RPMI8226 (cell line): ENCODE data around the gene PLLP.
A peak's percentile ranks its signal among the peaks of the same experiment; 100 is the strongest.

Experiments used
- DNase-seq: peaks from one replicate; pipeline ENCODE4 v3.0.0-alpha.2; 2015

PLLP gene, protein sequence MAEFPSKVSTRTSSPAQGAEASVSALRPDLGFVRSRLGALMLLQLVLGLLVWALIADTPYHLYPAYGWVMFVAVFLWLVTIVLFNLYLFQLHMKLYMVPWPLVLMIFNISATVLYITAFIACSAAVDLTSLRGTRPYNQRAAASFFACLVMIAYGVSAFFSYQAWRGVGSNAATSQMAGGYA

DNA sequence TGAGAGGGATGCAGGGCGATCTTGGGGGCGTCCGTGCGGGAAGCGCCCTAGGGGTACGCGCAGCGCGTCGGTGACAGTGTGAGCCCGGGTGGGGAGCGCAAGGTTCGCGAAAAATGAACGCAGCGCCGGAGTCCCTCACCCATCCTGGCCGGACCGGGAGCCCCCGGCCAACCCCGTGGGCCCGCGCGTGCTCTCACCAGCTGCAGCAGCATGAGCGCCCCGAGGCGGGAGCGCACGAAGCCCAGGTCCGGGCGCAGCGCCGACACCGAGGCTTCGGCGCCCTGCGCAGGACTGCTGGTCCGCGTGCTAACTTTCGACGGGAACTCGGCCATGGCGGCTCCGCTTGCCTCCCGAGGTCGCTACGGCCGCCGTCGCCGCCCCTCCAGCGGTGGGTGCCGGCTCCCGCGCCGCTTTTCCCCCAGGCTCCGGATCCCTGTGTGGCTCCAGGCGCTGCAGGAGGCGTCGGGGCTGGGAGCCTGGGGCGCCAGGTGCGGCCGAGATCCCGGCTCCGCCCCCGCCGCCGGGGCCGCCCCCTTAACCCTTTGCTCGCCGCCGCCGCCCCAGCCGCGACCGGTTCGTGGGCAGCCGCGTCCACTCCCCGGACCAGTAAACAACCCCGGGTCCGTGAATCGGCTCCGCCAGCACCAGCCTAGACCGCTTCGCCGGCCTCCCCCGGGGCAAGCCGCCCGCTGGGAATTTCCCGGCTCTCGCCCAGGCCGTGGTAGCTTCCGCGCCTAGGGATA is at the start of gene PLLP:
Gene PLLP (minus strand): TSS at position 464 of the 743 bp plus-strand sequence. CDS start 132 bp downstream, at position 332.
- DNase-seq = peak; percentile 43

DNA sequence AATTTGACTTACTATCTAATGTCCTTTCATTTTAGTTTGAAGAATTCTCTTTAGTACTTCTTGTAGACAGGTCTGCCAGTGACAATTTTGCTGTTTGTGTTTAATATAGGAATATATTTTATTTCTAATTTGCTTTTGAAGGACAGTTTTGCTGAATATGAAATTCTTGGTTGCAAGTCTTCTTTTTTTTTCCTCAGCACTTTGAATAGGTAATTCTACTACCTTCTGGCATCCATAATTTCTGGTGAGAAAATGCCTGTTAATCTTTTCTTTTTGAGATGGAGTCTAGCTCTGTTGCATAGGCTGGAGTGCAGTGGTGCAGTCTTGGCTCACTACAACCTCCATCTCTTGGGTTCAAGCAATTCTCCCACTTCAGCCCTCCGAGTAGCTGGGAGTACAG is 48.9 kb upstream of the PLLP start:
- no peak for DNase-seq

DNA sequence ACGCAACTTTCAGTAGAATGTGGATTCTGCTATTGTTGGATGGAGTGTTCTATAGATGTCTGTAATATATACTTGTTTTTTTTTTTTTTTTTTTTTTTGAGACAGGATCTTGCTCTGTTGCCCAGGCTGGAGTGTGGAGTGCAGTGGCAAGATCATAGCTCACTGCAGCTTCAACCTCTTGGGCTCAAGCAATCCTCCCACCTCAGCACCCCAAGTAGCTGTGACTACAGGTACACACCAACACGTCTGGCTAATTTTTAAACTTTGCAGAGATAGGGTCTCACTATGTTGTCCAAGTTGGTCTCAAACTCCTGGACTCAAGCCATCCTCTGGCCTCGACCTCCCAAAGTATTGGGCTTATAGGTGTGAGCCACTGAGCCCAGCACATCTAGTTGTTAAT is 46.9 kb upstream of the PLLP start:
- no peak for DNase-seq

DNA sequence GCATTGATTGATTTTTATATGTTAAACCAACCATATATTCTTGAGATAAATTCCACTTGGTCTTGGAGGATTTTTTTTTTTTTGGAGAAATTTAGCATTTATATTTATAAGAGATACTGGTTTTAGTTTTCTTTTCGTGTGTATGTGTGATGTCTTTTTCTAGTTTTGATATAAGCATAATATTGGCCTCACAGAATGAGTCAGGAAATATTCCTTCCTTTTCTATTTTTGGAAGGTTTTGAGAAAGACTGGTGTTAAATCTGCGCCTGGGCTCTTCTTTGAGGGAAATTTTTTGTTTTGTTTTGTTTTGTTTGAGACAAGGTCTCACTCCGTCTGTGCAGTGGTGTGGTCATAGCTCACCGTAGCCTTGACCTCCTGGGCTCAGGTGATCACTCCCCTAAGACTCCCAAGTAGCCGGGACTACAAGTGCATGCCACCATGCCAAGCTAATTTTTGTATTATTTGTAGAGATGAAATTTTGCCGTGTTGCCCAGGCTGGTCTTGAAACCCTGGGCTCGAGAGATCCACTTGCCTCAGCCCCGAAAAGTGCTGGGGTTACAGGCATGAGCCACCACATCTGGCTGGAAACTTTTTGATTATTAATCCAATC is 45.4 kb upstream of the PLLP start:
- no peak for DNase-seq

DNA sequence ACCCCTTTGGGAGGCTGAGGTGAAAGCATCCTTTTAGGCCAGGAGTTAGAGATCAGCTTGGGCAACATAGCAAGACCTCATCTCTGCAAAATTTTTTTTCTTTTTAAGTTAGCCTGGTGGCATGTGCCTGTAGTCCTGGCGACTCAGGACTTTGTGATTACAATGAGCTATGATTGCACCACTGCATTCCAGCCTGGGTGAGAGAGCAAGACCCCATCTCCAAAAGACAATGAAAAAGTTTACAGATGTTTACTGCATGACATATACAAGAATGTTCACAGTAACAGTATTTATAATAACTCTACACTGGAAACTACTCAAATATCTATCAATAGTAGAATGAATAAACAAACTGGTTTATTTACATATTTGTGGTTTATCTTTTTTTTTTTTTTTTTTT is 41.0 kb upstream of the PLLP start:
- no peak for DNase-seq

DNA sequence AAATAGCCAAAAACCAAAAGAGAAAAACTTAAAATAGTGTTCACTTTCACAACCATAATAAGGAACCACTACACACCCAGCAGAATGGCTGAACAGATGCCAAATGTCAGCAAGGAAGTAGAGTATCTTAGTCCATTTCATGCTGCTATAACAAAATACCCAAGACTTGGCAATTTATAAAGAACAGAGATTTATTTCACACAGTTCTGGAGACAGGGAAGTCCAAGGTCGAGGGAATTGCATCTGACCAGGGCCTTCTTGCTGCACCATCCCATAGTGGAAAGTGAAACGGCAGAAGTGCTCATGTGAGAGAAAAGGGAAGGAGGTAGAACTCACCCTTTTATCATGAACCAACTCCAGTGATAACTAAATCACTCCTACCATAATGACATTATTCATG is 40.3 kb upstream of the PLLP start:
- DNase-seq = peak; percentile 56

DNA sequence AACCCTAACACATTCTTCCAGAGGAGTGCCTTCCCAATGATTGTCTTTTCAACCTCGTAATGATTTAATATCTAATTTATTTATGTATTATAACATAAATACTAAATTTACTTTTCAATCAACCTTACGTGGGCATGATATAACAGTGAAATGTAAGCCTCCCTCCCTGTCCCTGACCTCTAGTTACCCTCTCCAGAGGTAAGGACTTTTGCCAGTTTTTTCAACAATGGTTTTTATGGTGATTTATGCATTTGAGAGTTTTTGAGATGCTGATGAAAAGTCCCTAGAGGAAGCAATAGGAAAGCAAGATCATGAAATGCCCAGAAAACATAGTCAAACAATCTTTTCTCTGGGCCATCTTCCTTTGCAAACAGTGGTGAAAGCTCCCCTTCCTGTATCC is 35.2 kb upstream of the PLLP start:
- no peak for DNase-seq

DNA sequence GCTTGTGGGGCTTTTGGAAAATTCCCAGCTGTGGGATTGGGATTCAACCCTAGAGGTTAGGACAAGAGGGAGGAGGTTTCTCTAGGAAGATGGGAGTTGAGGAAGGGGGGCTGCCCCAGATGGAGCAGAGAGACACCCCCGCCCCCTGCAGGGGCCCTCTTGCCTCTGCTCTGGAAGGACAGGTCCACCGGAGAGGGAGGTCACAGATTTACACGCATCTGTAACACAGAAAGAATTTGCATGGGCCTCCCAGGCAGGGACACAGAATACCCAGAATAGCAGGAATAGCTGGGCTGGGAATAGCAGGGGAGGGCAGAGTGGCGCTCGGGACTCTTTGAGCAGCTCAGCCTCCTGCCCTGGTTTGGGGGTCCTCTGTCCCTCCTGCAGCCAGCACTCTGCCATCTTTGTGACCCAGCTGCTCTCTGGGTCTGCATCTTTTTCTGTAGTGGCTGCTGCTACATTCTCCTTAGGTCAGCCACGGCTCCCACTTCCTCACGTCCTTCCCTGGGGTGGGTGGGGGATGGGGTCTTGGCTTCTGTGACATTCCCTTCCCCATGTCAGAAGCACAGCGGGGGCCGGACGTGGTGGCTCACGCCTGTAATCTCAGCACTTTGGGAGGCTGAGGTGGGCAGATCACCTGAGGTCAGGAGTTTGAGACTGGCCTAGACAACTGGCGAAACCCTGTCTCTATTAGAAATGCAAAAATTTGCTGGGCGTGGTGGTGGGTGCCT is 33.9 kb upstream of the PLLP start:
- DNase-seq = no peak

DNA sequence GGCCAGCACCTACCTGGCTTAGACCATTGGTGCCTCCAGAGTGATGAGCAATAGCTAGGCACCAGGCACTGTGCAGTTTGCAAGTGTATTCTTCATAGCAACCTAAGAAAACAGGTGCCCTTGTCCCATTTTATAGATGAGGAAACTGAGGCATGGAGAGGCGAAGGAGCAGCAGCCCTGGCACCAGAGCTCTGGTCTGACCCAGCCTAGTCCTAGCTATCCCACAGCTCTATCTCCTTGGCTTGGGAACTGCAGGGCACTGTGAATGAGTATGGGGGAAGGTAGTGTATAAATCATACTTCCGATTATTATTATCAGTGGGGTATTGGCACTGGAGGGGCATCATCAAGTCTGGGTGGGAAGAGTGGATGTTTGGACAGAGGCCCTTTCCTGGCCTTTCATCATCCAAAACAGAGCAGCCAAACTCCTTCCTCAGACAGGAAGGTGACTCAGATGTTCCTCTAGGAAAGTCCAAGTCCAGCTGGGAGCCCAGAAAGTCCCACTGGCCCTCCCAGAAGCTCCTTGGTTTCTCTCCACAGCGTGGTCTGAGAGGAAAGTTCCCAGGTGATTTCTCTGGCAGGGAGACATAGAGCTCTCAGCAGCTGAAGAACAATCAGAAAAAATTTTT is 32.0 kb upstream of the PLLP start:
- DNase-seq = no peak

DNA sequence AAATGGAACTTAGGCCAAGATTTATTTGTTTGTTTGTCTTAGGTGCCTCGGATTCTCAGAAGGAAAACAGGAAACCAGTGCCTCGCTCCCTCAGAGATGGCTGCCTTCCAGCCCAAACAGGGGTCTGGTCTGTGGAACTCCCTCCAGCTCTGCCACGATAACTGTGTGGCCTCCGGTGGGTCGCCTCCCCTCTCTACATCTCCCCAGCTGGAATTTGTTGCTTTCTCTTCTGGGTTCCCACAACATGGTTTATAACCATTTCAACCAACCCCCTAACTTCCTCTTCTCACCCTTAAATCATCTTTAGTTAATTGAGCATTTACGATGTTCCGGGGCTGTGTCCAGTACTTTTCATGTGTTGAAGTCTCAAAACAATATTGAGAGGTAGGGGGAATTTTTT is 30.9 kb upstream of the PLLP start:
- DNase-seq = no peak

DNA sequence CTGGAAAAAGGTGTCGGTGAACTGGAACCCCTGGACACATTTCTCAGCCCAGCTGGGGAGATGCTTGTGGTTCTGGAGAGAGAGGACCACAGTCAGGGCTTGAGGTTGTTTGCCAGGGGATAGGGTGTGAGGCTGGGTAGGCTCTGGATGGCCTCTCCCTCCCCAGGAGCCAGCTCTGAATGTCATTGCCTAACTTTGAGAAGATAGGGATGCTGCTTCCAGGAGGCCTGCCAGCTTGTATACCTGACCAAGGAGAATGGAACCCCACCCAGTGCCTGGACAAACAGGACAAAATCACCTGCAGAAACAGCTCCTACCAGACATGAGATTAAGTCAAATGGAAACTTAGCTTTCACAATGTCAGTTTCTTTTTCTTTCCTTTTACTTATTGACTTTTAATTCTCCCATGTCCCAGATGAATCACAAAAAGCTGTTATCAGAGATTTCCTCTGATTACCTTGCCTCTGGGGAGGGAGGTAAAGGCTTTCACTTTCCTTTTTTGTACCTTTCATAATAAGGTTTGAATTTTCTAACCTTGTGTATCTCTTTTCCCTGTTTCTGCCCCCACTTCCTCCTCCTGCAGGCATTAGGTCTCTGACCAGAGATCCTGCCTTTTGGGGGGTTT is 29.8 kb upstream of the PLLP start:
- DNase-seq = no peak

DNA sequence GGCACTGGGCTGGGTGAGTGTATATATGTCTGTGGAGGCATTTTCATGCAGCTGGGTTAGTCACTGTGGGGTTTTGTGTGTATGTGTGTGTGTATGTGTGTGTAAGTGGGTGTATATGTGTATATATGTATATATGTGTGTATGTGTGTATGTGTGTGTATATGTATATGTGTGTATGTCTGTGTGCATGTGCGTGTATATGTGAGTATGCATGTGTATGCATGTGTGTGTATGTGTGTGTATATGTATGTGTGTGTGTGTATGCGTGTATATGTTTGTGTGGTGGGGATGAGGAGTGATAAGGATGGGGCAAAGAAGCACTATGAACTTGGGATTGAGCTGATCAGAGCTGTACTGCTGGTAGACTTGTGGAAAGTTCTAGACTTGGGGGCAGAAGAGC is 29.0 kb upstream of the PLLP start:
- no peak for DNase-seq

DNA sequence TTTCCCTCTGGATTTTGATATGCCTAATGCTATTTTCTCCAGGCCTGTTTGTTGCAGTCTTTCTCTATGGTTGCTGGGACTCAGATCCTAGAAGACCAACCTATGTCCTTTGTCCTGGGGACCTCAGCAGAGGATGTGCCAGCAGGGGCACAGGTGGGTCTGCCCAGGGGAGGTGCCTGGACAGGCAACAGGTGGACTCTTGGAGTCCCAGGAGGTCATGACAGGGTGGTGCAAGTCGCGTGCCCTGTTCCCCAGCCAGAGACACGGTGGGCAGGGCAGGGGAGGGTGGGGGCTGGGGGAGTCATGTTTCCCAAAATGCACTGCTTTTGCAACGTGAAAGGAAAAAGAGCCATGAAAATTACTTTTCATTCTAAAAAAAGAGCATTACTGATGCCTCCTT is 26.3 kb upstream of the PLLP start:
- DNase-seq = no peak

DNA sequence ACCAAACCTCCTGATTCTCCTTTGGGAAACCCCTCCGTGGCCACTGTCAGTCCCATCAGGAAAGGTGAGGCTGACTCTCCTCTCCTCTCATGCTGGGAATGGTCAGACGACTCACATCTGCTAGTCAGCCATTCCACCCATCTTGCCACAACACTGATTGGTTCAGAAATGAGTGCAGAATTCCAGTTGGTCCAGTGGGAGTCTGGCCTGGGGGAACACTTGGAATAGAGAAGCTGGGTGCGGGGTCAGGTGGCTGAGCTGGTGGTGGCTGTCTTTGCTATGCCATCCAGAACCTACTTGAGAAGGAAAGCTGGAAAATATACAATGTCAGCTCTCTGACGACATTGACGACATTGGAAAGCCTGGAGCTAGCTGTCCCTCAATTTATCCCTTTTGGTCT is 23.6 kb upstream of the PLLP start:
- DNase-seq = no peak

DNA sequence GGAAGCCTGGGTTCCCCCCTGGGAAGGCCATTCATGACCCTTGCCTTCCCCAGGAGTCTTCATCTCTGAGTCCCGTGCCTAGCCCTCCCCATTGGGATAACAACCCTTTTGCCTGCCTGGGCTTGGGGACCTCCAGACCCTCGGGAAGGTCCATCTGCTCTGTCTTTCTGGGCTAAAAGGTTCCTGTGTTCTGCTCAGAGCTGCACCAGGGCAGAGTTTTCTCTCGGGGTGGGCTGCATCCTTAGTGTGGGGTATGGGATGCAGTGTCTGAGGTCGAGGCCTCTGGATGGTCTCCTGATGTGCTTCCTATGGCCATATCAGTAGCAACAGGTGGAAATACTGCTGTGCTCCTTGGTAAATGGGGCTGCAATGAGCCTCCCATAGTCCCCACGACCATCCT is 22.9 kb upstream of the PLLP start:
- DNase-seq = no peak

DNA sequence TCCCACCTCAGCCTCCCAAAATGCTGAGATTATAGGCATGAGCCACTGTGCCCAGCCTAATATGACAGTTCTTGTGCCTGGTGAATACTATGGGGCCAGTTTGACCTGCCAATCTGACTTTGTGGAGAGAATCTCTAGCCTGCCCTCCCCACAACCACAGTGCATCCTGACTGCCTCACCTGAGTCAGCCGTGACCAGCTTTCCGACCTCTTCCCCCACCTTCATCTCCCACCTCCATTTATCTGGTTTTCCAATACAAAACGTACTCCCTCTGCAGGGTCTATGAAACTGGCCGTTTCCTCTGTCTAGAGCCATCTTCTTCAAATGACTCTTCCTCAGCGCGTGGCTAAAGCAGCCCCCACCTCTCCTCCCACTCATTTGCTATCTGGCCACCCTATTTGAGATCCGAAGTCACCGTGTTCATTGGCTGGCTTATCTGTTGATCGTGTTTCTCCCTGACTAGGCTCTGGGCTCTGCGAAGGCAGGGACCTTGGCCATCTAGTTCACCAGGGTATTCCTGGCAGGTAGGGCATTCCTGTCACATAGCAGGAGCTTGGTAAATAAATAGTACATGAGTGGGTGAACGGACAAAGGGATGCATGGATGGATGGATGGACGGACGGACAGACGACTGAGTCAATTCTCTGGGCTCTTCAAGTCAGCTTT is 22.3 kb upstream of the PLLP start:
- no peak for DNase-seq

DNA sequence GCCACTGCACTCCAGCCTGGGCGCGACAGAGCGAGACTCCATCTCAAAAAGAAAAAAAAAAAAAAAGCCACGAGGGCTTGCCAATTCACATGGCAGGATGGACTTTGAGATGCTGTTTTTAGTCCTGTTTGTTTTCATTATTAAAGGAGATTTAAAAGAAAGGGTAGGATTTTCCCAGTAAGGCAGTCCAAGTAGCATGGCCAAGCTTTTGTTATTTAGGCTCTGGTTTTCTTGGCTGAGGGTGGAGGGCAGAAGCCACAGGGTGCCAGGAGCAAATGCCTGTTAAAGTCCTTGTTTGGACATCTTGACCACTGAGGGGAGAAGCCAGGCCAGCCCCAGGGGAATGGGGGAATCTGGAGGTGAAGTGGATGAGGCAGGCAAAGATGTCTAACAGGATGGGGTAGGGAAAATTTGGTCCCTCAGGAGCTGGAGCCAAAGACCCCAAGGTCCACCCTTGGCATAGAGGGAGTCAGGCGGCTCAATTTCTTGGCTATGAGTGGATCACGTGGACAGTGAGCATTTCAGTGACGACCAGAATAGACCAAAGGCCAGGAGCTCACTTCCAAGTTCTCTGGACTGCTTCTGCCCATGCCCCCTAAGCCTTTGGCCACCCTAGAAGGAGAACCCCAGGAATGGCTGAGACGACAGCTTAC is 20.8 kb upstream of the PLLP start:
- no peak for DNase-seq

DNA sequence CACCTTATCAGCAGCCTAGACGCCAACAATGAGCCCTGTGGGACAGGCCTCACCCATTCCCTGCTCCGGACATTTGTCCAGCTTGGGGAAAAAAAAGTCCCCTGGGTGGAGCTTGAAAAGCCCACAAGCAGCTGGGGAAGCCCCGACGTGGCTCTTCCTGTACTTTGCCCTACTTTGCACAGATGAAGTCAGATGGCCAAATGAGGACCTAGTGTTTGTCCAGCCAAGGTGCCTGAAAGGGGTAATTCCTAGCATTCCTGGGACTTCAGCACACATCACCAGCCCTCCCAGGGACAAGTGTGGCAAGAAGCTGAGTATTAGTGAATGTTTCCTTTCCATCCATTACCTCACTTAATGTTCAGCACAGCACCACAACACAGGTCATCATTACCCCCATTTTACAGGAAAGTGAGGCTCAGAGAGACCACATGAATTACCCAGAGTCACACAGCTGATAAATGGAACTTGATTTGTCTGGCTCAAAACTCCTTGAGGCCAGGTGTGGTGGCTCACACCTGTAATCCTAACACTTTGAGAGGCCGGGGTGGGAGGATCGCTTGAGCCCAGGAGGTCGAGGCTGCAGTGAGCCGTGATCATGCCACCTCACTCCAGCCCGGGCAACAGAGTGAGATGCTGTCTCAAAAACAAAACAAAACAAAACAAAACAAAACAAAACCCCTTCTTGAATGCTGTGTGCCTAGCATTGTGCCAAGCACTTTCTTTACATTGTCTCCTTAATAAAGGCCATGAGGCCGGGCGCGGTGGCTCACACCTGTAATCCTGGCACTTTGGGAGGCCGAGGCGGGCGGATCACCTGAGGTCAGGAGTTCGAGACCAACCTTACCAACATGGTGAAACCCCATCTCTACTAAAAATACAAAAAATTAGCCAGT is 19.9 kb upstream of the PLLP start:
- DNase-seq = no peak

DNA sequence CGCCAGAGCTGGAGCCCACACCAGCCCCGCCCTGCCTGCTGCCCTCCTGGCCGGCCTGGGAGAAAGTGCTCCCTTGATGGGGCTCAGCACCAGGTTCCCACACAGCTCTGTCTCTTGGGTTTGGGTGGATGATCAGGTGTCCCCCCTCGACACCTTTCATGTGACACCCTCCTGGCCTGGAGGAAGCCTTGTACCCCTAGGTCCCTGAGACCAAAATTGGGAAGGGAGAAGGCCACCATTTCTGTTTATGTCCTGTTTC is 19.4 kb upstream of the PLLP start:
- no peak for DNase-seq

DNA sequence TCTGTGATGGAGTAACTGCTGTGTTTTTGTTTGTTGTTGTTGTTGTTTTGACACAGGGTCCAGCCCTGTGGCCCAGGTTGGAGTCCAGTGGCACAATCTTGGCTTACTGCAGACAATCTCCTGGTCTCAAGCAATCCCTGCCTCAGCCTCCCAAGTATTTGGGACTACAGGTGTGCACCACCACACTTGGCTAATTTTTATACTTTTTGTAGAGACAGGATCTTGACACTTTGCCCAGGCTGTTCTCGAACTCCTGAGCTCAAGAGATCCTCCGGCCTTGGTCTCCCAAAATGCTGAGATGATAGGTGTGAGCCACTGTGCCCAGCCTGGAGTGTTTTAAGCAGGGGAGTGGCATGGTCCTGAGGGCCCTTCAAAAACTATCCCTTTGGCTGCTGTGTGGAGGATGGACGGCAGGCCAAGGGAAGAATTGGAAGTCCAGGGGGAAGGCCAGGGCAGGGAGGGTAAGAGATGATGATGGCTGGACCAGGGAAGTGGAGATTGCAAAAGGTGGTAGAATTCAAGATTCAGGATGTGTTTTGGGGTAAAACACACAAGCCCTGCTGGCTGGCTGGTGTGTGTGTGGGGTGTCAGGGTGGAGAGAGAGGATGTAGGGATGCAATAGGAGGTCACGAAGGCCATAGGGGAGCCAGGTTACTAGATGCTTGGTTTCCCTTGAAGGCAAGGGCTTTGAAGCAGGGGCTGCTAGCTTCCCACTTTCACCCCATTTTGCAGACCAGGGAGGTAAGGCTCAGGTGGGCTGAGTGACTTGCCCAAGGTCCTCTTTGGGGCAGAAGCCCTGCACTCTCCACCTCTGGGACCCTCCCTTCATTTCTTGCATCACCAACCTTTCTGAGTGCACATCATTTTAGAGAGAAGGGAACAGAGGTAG is 18.8 kb upstream of the PLLP start:
- no peak for DNase-seq
